Vagina (tissue), 2 donors: ENCODE results near the gene CGB3.

ENCODE experiments used
- POLR2A ChIP-seq, 2 donors: fragments of 450-650 bp; IDR thresholded peaks; one replicate each; pipeline ENCODE4 v1.6.1; 2017; ENCODE audit warnings: antibody characterized with exemption in 2 of 2, mild to moderate bottlenecking in 2 of 2, moderate library complexity in 2 of 2
- POLR2AphosphoS5 ChIP-seq, 2 donors: sonication (generic); formaldehyde crosslinking; IDR thresholded peaks; one replicate each; pipeline ENCODE4 v1.9.0; 2017; ENCODE audit warnings: antibody characterized with exemption in 2 of 2, mild to moderate bottlenecking in 2 of 2, low read depth in 1 of 2; ENCODE audit not compliant: insufficient read depth in 1 of 2
- TF ChIP-seq, protein P1 (sequence below), 3 experiments: fragments of 450-650 bp in 2 of 3; fragments of 200-600 bp in 1 of 3; sonication (generic) in 1 of 3; IDR thresholded peaks; one replicate each; pipeline ENCODE4 v1.5.1; 2017 to 2019; ENCODE audit warnings: antibody characterized with exemption in 3 of 3, mild to moderate bottlenecking in 2 of 3, moderate library complexity in 2 of 3

DNA sequence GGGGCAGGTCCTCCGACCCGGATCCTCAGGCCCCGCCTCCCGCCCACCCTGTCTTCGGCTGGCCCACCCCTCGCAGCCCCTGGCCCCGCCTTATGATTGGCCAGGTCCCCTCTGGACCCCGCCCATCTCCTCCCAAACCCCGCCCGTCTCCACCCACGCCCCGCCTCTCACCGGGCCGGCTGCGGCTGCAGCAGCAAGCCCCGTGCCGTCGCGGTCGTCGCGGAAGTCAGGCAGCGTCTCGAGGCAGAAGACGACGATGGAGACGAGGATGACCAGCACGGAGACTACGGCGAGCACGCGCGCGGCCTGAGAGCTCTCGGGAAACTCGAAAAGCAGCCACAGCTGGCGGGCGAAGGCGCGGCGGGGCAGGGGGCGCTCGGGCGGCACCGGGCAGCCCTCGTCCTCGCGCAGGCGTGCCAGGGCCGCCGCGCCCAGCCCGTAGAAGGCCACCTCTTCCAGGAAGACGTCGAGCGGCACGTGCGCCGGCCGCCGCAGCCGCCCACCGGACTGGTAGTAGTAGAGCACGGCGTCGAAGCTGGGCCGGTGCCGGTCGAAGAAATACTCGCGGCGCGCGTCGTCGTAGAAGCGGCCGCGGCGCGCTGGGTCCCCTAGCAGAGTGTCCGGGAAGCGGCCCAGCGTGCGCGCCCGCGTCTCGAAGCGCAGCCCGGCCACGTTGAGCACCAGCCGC lies 47.9 kb upstream of the CGB3 start:
- TF ChIP-seq, protein P1, sequence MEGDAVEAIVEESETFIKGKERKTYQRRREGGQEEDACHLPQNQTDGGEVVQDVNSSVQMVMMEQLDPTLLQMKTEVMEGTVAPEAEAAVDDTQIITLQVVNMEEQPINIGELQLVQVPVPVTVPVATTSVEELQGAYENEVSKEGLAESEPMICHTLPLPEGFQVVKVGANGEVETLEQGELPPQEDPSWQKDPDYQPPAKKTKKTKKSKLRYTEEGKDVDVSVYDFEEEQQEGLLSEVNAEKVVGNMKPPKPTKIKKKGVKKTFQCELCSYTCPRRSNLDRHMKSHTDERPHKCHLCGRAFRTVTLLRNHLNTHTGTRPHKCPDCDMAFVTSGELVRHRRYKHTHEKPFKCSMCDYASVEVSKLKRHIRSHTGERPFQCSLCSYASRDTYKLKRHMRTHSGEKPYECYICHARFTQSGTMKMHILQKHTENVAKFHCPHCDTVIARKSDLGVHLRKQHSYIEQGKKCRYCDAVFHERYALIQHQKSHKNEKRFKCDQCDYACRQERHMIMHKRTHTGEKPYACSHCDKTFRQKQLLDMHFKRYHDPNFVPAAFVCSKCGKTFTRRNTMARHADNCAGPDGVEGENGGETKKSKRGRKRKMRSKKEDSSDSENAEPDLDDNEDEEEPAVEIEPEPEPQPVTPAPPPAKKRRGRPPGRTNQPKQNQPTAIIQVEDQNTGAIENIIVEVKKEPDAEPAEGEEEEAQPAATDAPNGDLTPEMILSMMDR (IDR thresholded peaks at IDR 0.05) = no peak
- TF ChIP-seq POLR2A (IDR thresholded peaks at IDR 0.05) (no peak), POLR2AphosphoS5 (IDR thresholded peaks at IDR 0.05; ENCODE audit: insufficient read depth in 1 of 2, low read depth in 1 of 2) (no peak)
